Heart right ventricle (tissue), 16 donors: Measurements from ENCODE around the gene DYNC2I2. TPM values are rescaled to one million over a fixed set of nuclear protein-coding genes. Genes with fewer than 3 reads are reported as not detected.

Experiments
- ATAC-seq, 8 donors: fragments of 200-7000 bp; cut with Tn5 transposase; one replicate each; pipeline ENCODE4 v1.9.1; 2020; ENCODE audit warnings: mild to moderate bottlenecking in 8 of 8, moderate library complexity in 8 of 8, moderate number of reproducible peaks in 1 of 8
- DNase-seq, 2 donors: peaks; one replicate each; pipeline ENCODE4 v3.0.0-alpha.2; 2020
- H3K27ac ChIP-seq, 10 donors: fragments of 200-600 bp; sonication (generic) in 2 of 10; one replicate each; pipeline versions ENCODE4 v1.5.0 to v1.8.0; 2020 to 2022; ENCODE audit warnings: mild to moderate bottlenecking in 3 of 10
- H3K27me3 ChIP-seq, 7 donors: fragments of 200-600 bp; one replicate each; pipeline ENCODE4 v1.8.0; 2021 to 2022; ENCODE audit warnings: mild to moderate bottlenecking in 2 of 7
- H3K36me3 ChIP-seq, 9 donors: fragments of 200-600 bp; sonication (generic) in 1 of 9; one replicate each; pipeline versions ENCODE4 v1.5.0 to v1.8.0; 2020 to 2022; ENCODE audit warnings: mild to moderate bottlenecking in 2 of 9
- H3K4me1 ChIP-seq, 9 donors: fragments of 200-600 bp; sonication (generic) in 1 of 9; one replicate each; pipeline versions ENCODE4 v1.5.0 to v1.8.0; 2020 to 2022; ENCODE audit warnings: mild to moderate bottlenecking in 4 of 9
- H3K4me3 ChIP-seq, 10 donors: fragments of 200-600 bp; sonication (generic) in 2 of 10; one replicate each; pipeline versions ENCODE4 v1.5.0 to v1.8.0; 2020 to 2022; ENCODE audit warnings: mild to moderate bottlenecking in 7 of 10, moderate library complexity in 2 of 10
- H3K9me3 ChIP-seq, 11 donors: fragments of 200-600 bp in 10 of 11; sonication (generic) in 2 of 11; one replicate each; pipeline versions ENCODE4 v1.5.0 to v1.8.0; 2013 to 2022; ENCODE audit warnings: mild to moderate bottlenecking in 2 of 11, control low read depth in 1 of 11, moderate library complexity in 1 of 11
- CTCF ChIP-seq, 9 donors: fragments of 200-600 bp; sonication (generic) in 2 of 9; IDR thresholded peaks; one replicate each; pipeline versions ENCODE4 v1.5.0 to v1.8.0; 2021 to 2022; ENCODE audit warnings: antibody characterized with exemption in 9 of 9, mild to moderate bottlenecking in 5 of 9, moderate library complexity in 1 of 9
- WGBS, 2 donors: extraction: QIAGEN DNeasy Blood & Tissue Kit; methylation state at CpG; one replicate each; pipeline ENCODE4 v1.1.7; 2013; ENCODE audit warnings: inconsistent platforms in 1 of 2; 5-methylcytosine and 5-hydroxymethylcytosine counted together
- intact Hi-C, 10 donors: fragments of 100-400 bp; cut with DNase I; formaldehyde crosslinking; loops; one replicate each; pipeline versions ENCODE4 v1.11.1 to v1.14.2; 2022
- polyA plus RNA-seq, 2 donors: library from polyadenylated mRNA; stranded (reverse); fragments of 200-250 nt; gene quantifications; one replicate each; pipeline ENCODE4 v1.2.3, GENCODE V29; 2013
- total RNA-seq, 10 donors: library from RNA; stranded (reverse); fragmentation: NEBNext Ultra II Directional in 3 of 10; extraction: Animal tissue kit (Norgen Biotek cat#: 25700) in 3 of 10; gene quantifications; one replicate each; pipeline versions ENCODE4 v1.2.1 to v1.2.4, GENCODE V29; 2021 to 2023
- donor health status: Arrhythmogenic right ventricular cardiomyopathy.
- donor health status: ischemic (EF 13 %, LVEDD 7.1; RV severe dilation, severe dysfunction).
- donor health status: healthy with polysubstance abuse.
- donor health status: DM: no; HTN: yes; CAD: no.
- donor health status: DM: no; HTN: no; CAD: no.
- donor health status: ischemic (EF 25% LVEDD 6.9; RV normal size, moderate dysfunction).
- donor health status: ischemic (EF 25% LVEDD 5.7; RV mildly dilated, moderate dysfunction).
- donor health status: healthy.
- donor health status: DM: yes; HTN: yes; CAD: no.
- donor health status: Ischemic cardiomyopathy.
- donor health status: ischemic (EF 35%, LVEDD 5.7; RV mildly dilated, moderate dysfunction).
- donor health status: nonischemic (EF 11% LVEDD 7.7; RV severe dilation, severe dysfunction).
- donor health status: DM: yes; HTN: yes; CAD: no.
- donor health status: PGD.
- donor health status: ischemic (EF 29% LVEDD 5.4; RV normal size, mild dysfunction).
- donor health status: nonischemic (EF 23%, LVEDD 6.1; RV moderate dilation, normal function).

DYNC2I2 gene
- total and polyA plus RNA-seq, 12 donors: 22.1 to 83.2 (median 31.3) TPM

GRCh38 chr9:128704356-128704670 is 47.7 kb upstream of the DYNC2I2 start:
- no peak for TF ChIP-seq CTCF (IDR thresholded peaks at IDR 0.05)
- H3K4me3 ChIP-seq: peak overlapping the region in 8 of 10 donors; percentile 56 to 93 (median 82)
- intact Hi-C loops: loop anchor here in 1 of 10 donors (5.0 kb wide), 1 partner anchor 68 kb away; the partner anchor contains the start of gene ZER1
- peak overlapping the region; percentile 70 to 96 (median 93) for H3K27ac ChIP-seq
- ATAC-seq (no peak), DNase-seq (no peak)
- H3K4me1 ChIP-seq: peaks cover 0 to 24% (median 15%) of the 10 kb centered on the region in 9 donors
- 73 to 89% methylated on average over 5 of the region's 5 CpGs for WGBS, 2 donors
- no peaks in the 10 kb centered on the region for H3K27me3 ChIP-seq
- no peaks in the 10 kb centered on the region for H3K9me3 ChIP-seq
- peaks cover 0 to 5% (median 0%) of the 10 kb centered on the region in 9 donors for H3K36me3 ChIP-seq

- Histone ChIP-seq H3K27ac (peak overlapping the region; percentile 70 to 96 (median 93)), H3K36me3 (peaks cover 0 to 5% (median 0%) of the 10 kb centered on the region in 9 donors), H3K4me3 (peak overlapping the region; percentile 56 to 93 (median 78)), H3K9me3 (no peaks in the 10 kb centered on the region), H3K4me1 (peaks cover 0 to 24% (median 15%) of the 10 kb centered on the region in 9 donors), H3K27me3 (no peaks in the 10 kb centered on the region)
- no peak for TF ChIP-seq CTCF (IDR thresholded peaks at IDR 0.05)
- intact Hi-C loops: loop anchor here in 2 of 10 donors (2.0 to 5.0 kb wide), 2 partner anchors 21 to 69 kb away; partner anchors contain the start of genes ZDHHC12 (in 1 of the 2) and ZER1 (in 1 of the 2)
- ATAC-seq (peak; percentile 41 to 89 (median 81)), DNase-seq (peak; percentile 69 to 72)
- 67 to 69% methylated on average over 31 of the region's 31 CpGs for WGBS, 2 donors
Observed at GRCh38 chr9:128703616-128704355, 47.1 kb upstream of the DYNC2I2 start.

GRCh38 chr9:128702949-128703615 is 46.4 kb upstream of the DYNC2I2 start:
- peak overlapping the region; percentile 70 to 96 (median 93) for H3K27ac ChIP-seq
- ATAC-seq (peak; percentile 18 to 65 (median 40)), DNase-seq (peak; percentile 30 to 53)
- H3K4me3 ChIP-seq: peak overlapping the region; percentile 56 to 93 (median 78)
- no peak for TF ChIP-seq CTCF (IDR thresholded peaks at IDR 0.05)
- no peaks in the 10 kb centered on the region for H3K9me3 ChIP-seq
- peaks cover 0 to 5% (median 0%) of the 10 kb centered on the region in 9 donors for H3K36me3 ChIP-seq
- intact Hi-C loops: loop anchor here in 2 of 10 donors (2.0 to 5.0 kb wide), 2 partner anchors 22 to 69 kb away; partner anchors contain the start of genes ZDHHC12 (in 1 of the 2) and ZER1 (in 1 of the 2)
- H3K4me1 ChIP-seq: peaks cover 0 to 24% (median 15%) of the 10 kb centered on the region in 9 donors
- 8 to 10% methylated on average over 47 to 55 of the region's 55 CpGs for WGBS, 2 donors
- H3K27me3 ChIP-seq: no peaks in the 10 kb centered on the region

DNA sequence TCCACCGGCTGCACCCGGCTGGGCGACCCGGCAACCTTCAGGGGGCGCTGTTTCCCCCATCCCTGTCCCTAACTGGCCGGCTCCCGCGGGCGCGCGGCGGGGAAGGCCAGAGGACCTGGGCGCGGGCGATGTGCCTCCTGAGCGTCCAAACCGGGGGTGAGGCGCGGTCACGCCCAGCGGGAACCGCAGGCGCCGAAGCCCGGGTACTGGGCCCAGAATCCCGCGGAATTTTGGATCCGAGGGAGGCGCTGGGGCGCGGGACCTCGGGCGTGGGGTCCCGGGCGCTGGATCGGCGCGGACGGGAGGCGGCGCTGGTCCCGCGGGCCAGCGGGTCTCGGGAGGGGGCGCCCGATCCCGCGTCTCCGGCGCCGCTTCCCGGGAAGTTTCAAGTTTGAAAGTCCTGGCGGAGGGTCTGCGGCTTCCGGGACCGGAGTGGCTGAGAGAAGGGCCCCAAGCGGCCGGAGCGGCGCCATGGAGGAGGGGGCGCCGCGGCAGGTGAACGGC is 45.9 kb upstream of the DYNC2I2 start, which contains the start of gene PKN3:
PKN3 (plus strand) TSS at position 59 of the 504 bp plus-strand sequence; CDS start at position 472, 413 bp downstream.
- TF ChIP-seq CTCF (IDR thresholded peaks at IDR 0.05): peak; percentile 87 to 96 (median 94)
- Histone ChIP-seq H3K4me3 (peak within 1 kb of the TSS; percentile 56 to 93 (median 78)), H3K27me3 (no peaks in the 10 kb centered on the region), H3K9me3 (no peaks in the 10 kb centered on the region), H3K27ac (peak within 1 kb of the TSS; percentile 70 to 96 (median 93)), H3K4me1 (peaks cover 0 to 24% (median 15%) of the 10 kb centered on the region in 9 donors), H3K36me3 (peaks cover 0 to 4% (median 0%) of the 10 kb centered on the region in 9 donors)
- peak; percentile 90 to 92 for DNase-seq
- WGBS, 2 donors: 0% methylated on average over 49 to 65 of the region's 65 CpGs
- peak; percentile 76 to 87 (median 82) for ATAC-seq
- intact Hi-C loops: loop anchor here in 2 of 10 donors (2.0 to 5.0 kb wide), 2 partner anchors 22 to 70 kb away; partner anchors contain the start of genes ZDHHC12 (in 1 of the 2) and ZER1 (in 1 of the 2)
